Activated CD4-positive, CD25-positive, alpha-beta regulatory T cell treated with anti-CD3 and anti-CD28 coated beads, Interleukin-2, amount 50 U/mL, for 24 hours (primary cell): ENCODE results near the gene CD28.
"Not testable (repeated sequence)": the region's sequence is repeated elsewhere in the genome, so short reads cannot be mapped to it uniquely, and the experiment has no call there.

ENCODE experiments used
- ATAC-seq, 2 donors: fragments of 150-1000 bp; cut with Tn5 transposase; one replicate each; pipeline ENCODE4 v1.10.0; 2021; ENCODE audit warnings: mild to moderate bottlenecking in 1 of 2, moderate library complexity in 1 of 2

CD28 gene

DNA sequence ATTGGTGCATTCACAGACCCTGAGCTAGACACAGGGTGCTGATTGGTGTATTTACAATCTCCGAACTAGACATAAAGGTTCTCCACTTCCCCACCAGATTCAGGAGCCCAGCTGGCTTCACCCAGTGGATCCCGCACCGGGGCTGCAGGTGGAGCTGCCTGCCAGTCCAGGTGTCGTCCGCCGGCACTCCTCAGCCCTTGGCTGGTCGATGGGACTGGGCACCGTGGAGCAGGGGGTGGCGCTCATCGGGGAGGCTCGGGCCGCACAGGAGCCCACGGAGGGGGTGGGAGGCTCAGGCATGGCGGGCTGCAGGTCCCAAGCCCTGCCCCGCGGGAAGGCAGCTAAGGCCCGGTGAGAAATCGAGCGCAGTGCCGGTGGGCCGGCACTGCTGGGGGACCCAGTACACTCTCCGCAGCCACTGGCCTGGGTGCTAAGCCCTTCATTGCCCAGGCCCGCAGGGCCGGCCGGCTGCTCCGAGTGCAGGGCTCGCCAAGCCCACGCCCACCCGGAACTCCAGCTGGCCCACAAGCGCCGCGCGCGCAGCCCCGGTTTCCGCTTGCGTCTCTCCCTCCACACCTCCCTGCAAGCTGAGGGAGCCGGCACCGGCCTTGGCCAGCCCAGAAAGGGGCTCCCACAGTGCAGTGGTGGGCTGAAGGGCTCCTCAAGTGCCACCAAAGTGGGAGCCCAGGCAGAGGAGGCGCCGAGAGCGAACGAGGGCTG lies 79.1 kb downstream of the CD28 start:
- ATAC-seq, result not testable (repeated sequence)

DNA sequence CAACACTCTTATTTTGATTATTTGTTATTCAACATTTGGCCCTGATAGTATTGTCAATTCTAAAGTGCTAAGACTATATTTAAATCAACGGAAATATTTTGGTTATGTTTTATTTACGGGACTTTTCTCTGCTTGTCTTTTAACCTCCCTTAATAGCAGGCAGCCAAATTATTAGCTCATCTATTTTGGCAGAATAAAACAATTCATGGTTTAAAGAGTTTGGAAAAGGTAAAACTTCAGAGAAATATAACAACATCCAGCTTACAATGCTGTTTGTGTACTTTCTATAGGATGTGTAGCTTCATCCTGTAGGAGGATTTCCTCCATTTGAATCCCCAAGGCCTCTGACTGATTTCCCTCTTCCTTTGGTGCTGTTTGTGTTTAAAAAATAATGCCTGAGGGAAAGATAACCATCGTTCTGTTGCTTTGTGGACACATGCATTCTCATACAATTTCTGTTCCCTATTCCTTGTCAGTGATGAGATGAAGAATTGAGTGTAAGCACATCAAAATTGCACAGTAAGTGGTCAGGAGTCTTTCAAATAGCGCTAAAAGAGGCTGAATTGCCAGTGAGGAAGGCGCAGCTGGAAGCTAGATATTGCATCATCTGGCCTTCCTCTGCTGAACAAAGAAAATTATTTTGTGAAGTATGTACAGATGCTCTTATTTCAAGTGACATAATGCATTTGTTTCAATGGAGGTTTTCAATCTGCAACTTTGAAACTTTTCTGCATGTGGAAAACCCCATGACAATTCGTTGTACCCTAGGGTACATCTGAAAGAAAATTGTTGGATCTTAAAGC lies 80.3 kb downstream of the CD28 start:
- no peak for ATAC-seq

DNA sequence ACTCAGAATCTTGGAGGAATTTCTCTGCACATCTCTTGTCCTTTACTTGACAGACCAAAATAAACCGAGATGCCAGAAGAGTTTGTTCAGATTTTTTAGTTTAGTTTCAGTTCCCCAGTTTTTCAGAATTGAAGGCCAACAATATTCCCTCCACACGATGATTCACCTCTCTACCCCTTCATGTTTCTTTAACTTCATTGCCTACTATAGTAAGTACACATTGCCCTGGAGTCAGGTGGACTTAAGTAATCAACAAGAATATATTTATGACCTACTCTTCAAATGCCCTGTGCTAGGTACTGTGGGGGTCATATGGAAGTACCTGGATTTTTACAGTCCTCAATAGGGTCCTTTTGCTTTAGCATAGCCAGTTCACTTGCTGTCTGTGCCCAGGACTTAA lies 81.5 kb downstream of the CD28 start:
- ATAC-seq, result no peak
